GM23248 (cell line): ENCODE data around the gene ZIC5. TPM values are rescaled to one million over a fixed set of nuclear protein-coding genes. Genes with fewer than 3 reads are reported as not detected.

Experiments used
- DNase-seq: peaks from one replicate; pipeline ENCODE4 v3.0.0-alpha.2; 2015
- H2AFZ ChIP-seq: fragments of 200-600 bp; sonication (generic); 2 replicates; pipeline ENCODE4 v1.6.1; 2016; ENCODE audit warnings: antibody characterized with exemption
- H3F3A ChIP-seq: fragments of 200-600 bp; sonication (generic); 2 replicates; pipeline ENCODE4 v1.6.1; 2016; ENCODE audit warnings: mild to moderate bottlenecking, antibody characterized with exemption, mixed run types; ENCODE audit not compliant: insufficient read depth
- H3K27ac ChIP-seq: fragments of 200-600 bp; sonication (generic); 2 replicates; pipeline ENCODE4 v1.5.1; 2016; ENCODE audit warnings: mild to moderate bottlenecking
- H3K27me3 ChIP-seq: fragments of 200-600 bp; sonication (generic); replicated peaks from 2 replicates; pipeline ENCODE4 v1.6.1; 2016; ENCODE audit warnings: mild to moderate bottlenecking; ENCODE audit not compliant: insufficient read depth
- H3K36me3 ChIP-seq: fragments of 200-600 bp; sonication (generic); 2 replicates; pipeline ENCODE4 v1.6.1; 2016; ENCODE audit warnings: low read depth, mild to moderate bottlenecking
- H3K4me1 ChIP-seq: fragments of 200-600 bp; sonication (generic); 2 replicates; pipeline ENCODE4 v1.6.1; 2016; ENCODE audit warnings: mild to moderate bottlenecking; ENCODE audit not compliant: insufficient read depth
- H3K4me2 ChIP-seq: fragments of 200-600 bp; sonication (generic); one replicate; pipeline ENCODE4 v1.6.1; 2016; ENCODE audit warnings: mild to moderate bottlenecking; ENCODE audit not compliant: unreplicated experiment
- H3K4me3 ChIP-seq: fragments of 200-600 bp; sonication (generic); 2 replicates; pipeline ENCODE4 v1.5.1; 2016; ENCODE audit warnings: mild to moderate bottlenecking
- H3K79me2 ChIP-seq: fragments of 200-600 bp; sonication (generic); 2 replicates; pipeline ENCODE4 v1.6.1; 2016; ENCODE audit warnings: mild to moderate bottlenecking; ENCODE audit not compliant: insufficient read depth
- H3K9ac ChIP-seq: fragments of 200-600 bp; sonication (generic); 2 replicates; pipeline ENCODE4 v1.6.1; 2016; ENCODE audit warnings: mild to moderate bottlenecking
- H3K9me2 ChIP-seq: fragments of 200-600 bp; sonication (generic); 2 replicates; pipeline ENCODE4 v1.6.1; 2016; ENCODE audit warnings: mixed run types, mild to moderate bottlenecking, moderate library complexity; ENCODE audit not compliant: insufficient read depth
- H3K9me3 ChIP-seq: fragments of 200-600 bp; sonication (generic); one replicate; pipeline ENCODE4 v1.6.1; 2017; ENCODE audit warnings: low read depth
- H4K20me1 ChIP-seq: fragments of 200-600 bp; sonication (generic); 2 replicates; pipeline ENCODE4 v1.6.0; 2016; ENCODE audit not compliant: insufficient read depth
- EZH2 ChIP-seq: fragments of 200-600 bp; sonication (generic); IDR thresholded peaks from 2 replicates; pipeline ENCODE4 v1.6.1; 2018; ENCODE audit warnings: antibody characterized with exemption, mild to moderate bottlenecking; ENCODE audit not compliant: insufficient read depth, poor library complexity, severe bottlenecking
- EZH2phosphoT487 ChIP-seq: fragments of 200-600 bp; sonication (generic); IDR thresholded peaks from 2 replicates; pipeline ENCODE4 v1.6.1; 2018; ENCODE audit warnings: antibody characterized with exemption, moderate library complexity, mild to moderate bottlenecking, low read depth; ENCODE audit not compliant: insufficient read depth
- WGBS, 2 experiments: methylation state at CpG; one replicate each; pipeline ENCODE4 v1.1.6; 2015 to 2017; ENCODE audit warnings: low lambda C conversion rate in 2 of 2, low coverage in 1 of 2; ENCODE audit errors: missing lambda C conversion rate in 2 of 2; 5-methylcytosine and 5-hydroxymethylcytosine counted together
- in situ Hi-C: fragments of 300-500 bp; cut with MboI; formaldehyde crosslinking; loops from 2 replicates; pipeline ENCODE4 v1.15.0; 2020
- polyA plus RNA-seq: library from polyadenylated mRNA; unstranded; fragments of >200 nt; fragmentation: Nextera tagmentation; extraction: Ambion mirVana; gene quantifications from 2 replicates; pipeline ENCODE4 v1.2.1, GENCODE V29; 2016
- total RNA-seq: library from RNA; depleted of rRNA; stranded (reverse); fragments of >200 nt; shearing (Covaris generic); gene quantifications from 2 replicates; pipeline ENCODE4 v1.2.3, GENCODE V29; 2014

Gene ZIC5
- total and polyA plus RNA-seq, 2 experiments from 2014 or later: not detected

- H4K20me1 ChIP-seq: no peaks in the 10 kb centered on the region
- no peak overlapping the region for H3K4me3 ChIP-seq
- 1 to 2% methylated on average over 56 to 74 of the region's 118 CpGs for WGBS, 2 experiments
- H3K4me2 ChIP-seq: no peak overlapping the region
- no peaks in the 10 kb centered on the region for H3K36me3 ChIP-seq
- H3K79me2 ChIP-seq: no peaks in the 10 kb centered on the region
- no peak for TF ChIP-seq EZH2phosphoT487
- no peak for TF ChIP-seq EZH2
- DNase-seq: peak; percentile 28
- peaks cover 4% of the 10 kb centered on the region; the same call in 1 of the 2 replicates for H3K4me1 ChIP-seq
- no peak overlapping the region for H3K9ac ChIP-seq
- no peaks in the 10 kb centered on the region for H3F3A ChIP-seq
- H3K9me3 ChIP-seq: no peaks in the 10 kb centered on the region
- no peak overlapping the region for H2AFZ ChIP-seq
- H3K9me2 ChIP-seq: no peaks in the 10 kb centered on the region
- H3K27ac ChIP-seq: no peak overlapping the region
- H3K27me3 ChIP-seq: peaks cover 87% of the 10 kb centered on the region
- in situ Hi-C loops: no loop called here
Observed at GRCh38 chr13:99970651-99971575, 654 bp downstream of the ZIC5 start.

- in situ Hi-C loops: no loop called here
- Histone ChIP-seq H3K4me1 (peaks cover 4% of the 10 kb centered on the region; the same call in 1 of the 2 replicates), H4K20me1 (no peaks in the 10 kb centered on the region), H3K4me2 (no peak overlapping the region), H3K9ac (no peak overlapping the region), H3K79me2 (no peaks in the 10 kb centered on the region), H3K9me3 (no peaks in the 10 kb centered on the region), H3K27me3 (peaks cover 84% of the 10 kb centered on the region), H3K27ac (no peak overlapping the region), H3F3A (no peaks in the 10 kb centered on the region), H3K36me3 (no peaks in the 10 kb centered on the region), H3K4me3 (no peak overlapping the region), H3K9me2 (no peaks in the 10 kb centered on the region), H2AFZ (no peak overlapping the region; the same call in 1 of the 2 replicates)
- DNase-seq: peak; percentile 71
- TF ChIP-seq EZH2phosphoT487: 0 out of 2 replicates have a peak, but pooled peaks have one; percentile 32
- peak; percentile 98 for TF ChIP-seq EZH2
- 5 to 9% methylated on average over 51 to 60 of the region's 79 CpGs for WGBS, 2 experiments
Observed at GRCh38 chr13:99969919-99970650, 1.5 kb downstream of the ZIC5 start.

- Histone ChIP-seq H3K9me2 (no peaks in the 10 kb centered on the region), H2AFZ (no peak overlapping the region), H3K36me3 (no peaks in the 10 kb centered on the region), H3K4me2 (no peak overlapping the region), H3K27me3 (peaks cover 81% of the 10 kb centered on the region), H3K4me1 (peaks cover 4% of the 10 kb centered on the region; the same call in 1 of the 2 replicates), H4K20me1 (no peaks in the 10 kb centered on the region), H3K9me3 (no peaks in the 10 kb centered on the region), H3K9ac (no peak overlapping the region), H3K27ac (no peak overlapping the region), H3K4me3 (no peak overlapping the region), H3K79me2 (no peaks in the 10 kb centered on the region), H3F3A (no peaks in the 10 kb centered on the region)
- DNase-seq: no peak
- no peak for TF ChIP-seq EZH2phosphoT487
- no peak for TF ChIP-seq EZH2
- 11 to 12% methylated on average over 31 to 48 of the region's 52 CpGs for WGBS, 2 experiments
- in situ Hi-C loops: no loop called here
Observed at GRCh38 chr13:99969453-99969918, 2.1 kb downstream of the ZIC5 start.

GRCh38 chr13:99968521-99969452, 2.8 kb downstream of the ZIC5 start:
- no peak overlapping the region for H3K9ac ChIP-seq
- 5% methylated on average over 74 to 78 of the region's 81 CpGs for WGBS, 2 experiments
- H3K4me1 ChIP-seq: peaks cover 4% of the 10 kb centered on the region; the same call in 1 of the 2 replicates
- H3K27ac ChIP-seq: no peak overlapping the region
- no peaks in the 10 kb centered on the region for H3K9me3 ChIP-seq
- H4K20me1 ChIP-seq: no peaks in the 10 kb centered on the region
- in situ Hi-C loops: no loop called here
- no peaks in the 10 kb centered on the region for H3K79me2 ChIP-seq
- peak; percentile 53 for DNase-seq
- H3K9me2 ChIP-seq: no peaks in the 10 kb centered on the region
- no peaks in the 10 kb centered on the region for H3K36me3 ChIP-seq
- TF ChIP-seq EZH2: peak; percentile 99
- TF ChIP-seq EZH2phosphoT487: peak; percentile 66; the same call in 1 of the 2 replicates
- peak overlapping the region; percentile 64 for H2AFZ ChIP-seq
- H3K4me3 ChIP-seq: peak overlapping the region; percentile 46
- peak overlapping the region; percentile 14 for H3K4me2 ChIP-seq
- H3F3A ChIP-seq: no peaks in the 10 kb centered on the region
- peaks cover 81% of the 10 kb centered on the region for H3K27me3 ChIP-seq
